Glutamatergic neuron (in vitro differentiated cells): Measurements from ENCODE around the gene TMEM38B. TPM values are rescaled to one million over a fixed set of nuclear protein-coding genes. Genes with fewer than 3 reads are reported as not detected.

ENCODE experiments used
- DNase-seq: peaks from one replicate; pipeline ENCODE4 v3.0.0; 2022
- H3K27ac Mint-ChIP-seq: one replicate; pipeline ENCODE4 v1.8.0; 2020; ENCODE audit warnings: mild to moderate bottlenecking, mixed read lengths, inconsistent platforms; ENCODE audit not compliant: unreplicated experiment
- H3K27me3 Mint-ChIP-seq: one replicate; pipeline ENCODE4 v1.8.0; 2020; ENCODE audit warnings: mild to moderate bottlenecking, moderate library complexity, mixed read lengths, inconsistent platforms; ENCODE audit not compliant: unreplicated experiment
- H3K36me3 Mint-ChIP-seq: one replicate; pipeline ENCODE4 v1.8.0; 2020; ENCODE audit warnings: mild to moderate bottlenecking, mixed read lengths, inconsistent platforms; ENCODE audit not compliant: unreplicated experiment
- H3K4me1 Mint-ChIP-seq: one replicate; pipeline ENCODE4 v1.8.0; 2020; ENCODE audit warnings: mild to moderate bottlenecking, low read depth, mixed read lengths, inconsistent platforms; ENCODE audit not compliant: unreplicated experiment
- H3K4me3 Mint-ChIP-seq: one replicate; pipeline ENCODE4 v1.8.0; 2020; ENCODE audit warnings: mild to moderate bottlenecking, mixed read lengths, inconsistent platforms; ENCODE audit not compliant: unreplicated experiment
- H3K9me3 Mint-ChIP-seq: one replicate; pipeline ENCODE4 v1.8.0; 2020; ENCODE audit warnings: mild to moderate bottlenecking, moderate library complexity, mixed read lengths, inconsistent platforms; ENCODE audit not compliant: unreplicated experiment
- CTCF ChIP-seq: fragments of 200-600 bp; sonication (generic); IDR thresholded peaks from one replicate; pipeline ENCODE4 v1.5.0; 2021; ENCODE audit not compliant: partially characterized antibody, unreplicated experiment
- total RNA-seq: library from RNA; stranded (reverse); fragmentation: NEBNext Ultra II Directional; extraction: Animal tissue kit (Norgen Biotek cat#: 25700); gene quantifications from one replicate; pipeline ENCODE4 v1.2.1, GENCODE V29; 2021; ENCODE audit not compliant: unreplicated experiment

The TMEM38B gene
- total RNA-seq, 1 donor from 2014 or later, result 3.0 TPM

- H3K4me1 Mint-ChIP-seq, result no peaks in the 10 kb centered on the region
- no peak overlapping the region for H3K4me3 Mint-ChIP-seq
- H3K27ac Mint-ChIP-seq, result no peak overlapping the region
- DNase-seq, result no peak
- H3K36me3 Mint-ChIP-seq, result no peaks in the 10 kb centered on the region
- no peak for TF ChIP-seq CTCF
- peaks cover 4% of the 10 kb centered on the region for H3K9me3 Mint-ChIP-seq
- peaks cover 2% of the 10 kb centered on the region for H3K27me3 Mint-ChIP-seq
Observed at GRCh38 chr9:105663914-105664313, 30.4 kb upstream of the TMEM38B start.

- Mint-ChIP-seq H3K36me3 (no peaks in the 10 kb centered on the region), H3K9me3 (no peaks in the 10 kb centered on the region), H3K4me3 (no peak overlapping the region), H3K27me3 (no peaks in the 10 kb centered on the region), H3K27ac (no peak overlapping the region), H3K4me1 (no peaks in the 10 kb centered on the region)
- no peak for DNase-seq
- TF ChIP-seq CTCF, result no peak
Observed at GRCh38 chr9:105667867-105668266, 26.5 kb upstream of the TMEM38B start.

DNA sequence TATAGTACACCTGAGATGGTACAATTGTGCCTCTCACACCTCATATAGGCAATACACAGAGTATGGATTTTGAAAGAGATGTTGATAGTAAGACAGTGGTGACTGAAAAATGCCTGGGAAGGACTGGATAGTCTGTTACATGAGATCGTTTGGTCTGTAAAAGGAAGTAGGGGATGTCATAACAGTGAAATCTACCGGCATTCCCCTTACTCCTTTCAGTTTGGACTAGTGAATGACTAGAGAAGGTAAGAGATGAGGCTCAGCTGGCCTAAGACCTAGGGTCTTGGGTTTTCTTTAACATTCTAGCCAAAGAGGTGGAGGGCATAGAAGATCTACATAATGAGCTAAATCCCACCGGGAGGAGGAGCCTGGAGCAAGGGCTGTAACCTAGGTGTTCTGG, 24.0 kb upstream of the TMEM38B start:
- Mint-ChIP-seq H3K36me3 (no peaks in the 10 kb centered on the region), H3K4me1 (no peaks in the 10 kb centered on the region), H3K9me3 (no peaks in the 10 kb centered on the region), H3K27ac (no peak overlapping the region), H3K27me3 (no peaks in the 10 kb centered on the region), H3K4me3 (no peak overlapping the region)
- TF ChIP-seq CTCF, result no peak
- DNase-seq, result no peak

DNA sequence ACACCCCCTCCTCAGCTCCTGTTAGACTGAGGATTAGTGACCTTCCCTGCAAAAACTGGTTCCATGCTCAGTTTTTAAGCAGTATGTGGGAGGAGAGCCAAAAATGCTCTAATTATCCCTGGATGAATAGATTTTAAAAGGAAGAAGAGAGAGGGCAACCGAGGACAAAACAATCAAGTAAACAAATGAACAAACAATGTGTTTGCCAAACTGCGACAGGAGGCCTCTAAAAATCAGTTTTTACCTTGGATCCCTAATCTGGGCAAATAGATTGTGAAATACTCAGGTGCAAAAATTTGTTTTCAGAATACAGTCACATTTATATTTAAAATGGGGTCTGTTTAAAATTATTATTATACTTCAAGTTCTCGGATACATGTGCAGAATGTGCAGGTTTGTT, 23.6 kb upstream of the TMEM38B start:
- Mint-ChIP-seq H3K27me3 (no peaks in the 10 kb centered on the region), H3K9me3 (no peaks in the 10 kb centered on the region), H3K27ac (no peak overlapping the region), H3K36me3 (no peaks in the 10 kb centered on the region), H3K4me1 (no peaks in the 10 kb centered on the region), H3K4me3 (no peak overlapping the region)
- no peak for DNase-seq
- TF ChIP-seq CTCF, result no peak

- no peak for TF ChIP-seq CTCF
- DNase-seq, result no peak
- no peak overlapping the region for H3K4me3 Mint-ChIP-seq
Observed at GRCh38 chr9:105672711-105673234, 21.6 kb upstream of the TMEM38B start.

More at GRCh38 chr9:105672711-105673234, 21.6 kb upstream of the TMEM38B start:
- Mint-ChIP-seq H3K9me3 (no peaks in the 10 kb centered on the region), H3K27me3 (no peaks in the 10 kb centered on the region), H3K36me3 (no peaks in the 10 kb centered on the region), H3K4me1 (peaks cover 2% of the 10 kb centered on the region), H3K27ac (no peak overlapping the region)
